ENCODE data around the gene DPEP2NB.
A peak's percentile ranks its signal among the peaks of the same experiment; 100 is the strongest.

DPEP2NB gene

GRCh38 chr16:67987460-67988160, 28.1 kb downstream of the DPEP2NB start:
- H3K9me3 ChIP-seq (ENCODE audit: control insufficient read depth, low read length) = no peaks in the 10 kb centered on the region
- no peak overlapping the region for H3K4me2 ChIP-seq (ENCODE audit: low read length)
- no peaks in the 10 kb centered on the region for H3K36me3 ChIP-seq (ENCODE audit: control insufficient read depth, insufficient read depth, low read length)
- no peaks in the 10 kb centered on the region for H3K27me3 ChIP-seq (ENCODE audit: control insufficient read depth, insufficient read depth, low read length)
- H3K79me2 ChIP-seq = no peaks in the 10 kb centered on the region
- peak overlapping the region; percentile 57 for H3K27ac ChIP-seq
- H3K4me3 ChIP-seq (ENCODE audit: low read depth, low read length) = no peak overlapping the region
- TF ChIP-seq CTCF (IDR thresholded peaks at IDR 0.05) = no peak
- H3K4me1 ChIP-seq = no peaks in the 10 kb centered on the region
- H2AFZ ChIP-seq = peak overlapping the region; percentile 33
- no peak overlapping the region for H3K9ac ChIP-seq

GRCh38 chr16:67986949-67987348, 28.8 kb downstream of the DPEP2NB start:
- no peaks in the 10 kb centered on the region for H3K9me3 ChIP-seq (ENCODE audit: control insufficient read depth, low read length)
- no peak overlapping the region for H2AFZ ChIP-seq
- no peak overlapping the region for H3K4me3 ChIP-seq (ENCODE audit: low read depth, low read length)
- TF ChIP-seq CTCF (IDR thresholded peaks at IDR 0.05) = no peak
- no peaks in the 10 kb centered on the region for H3K36me3 ChIP-seq (ENCODE audit: control insufficient read depth, insufficient read depth, low read length)
- no peaks in the 10 kb centered on the region for H3K27me3 ChIP-seq (ENCODE audit: control insufficient read depth, insufficient read depth, low read length)
- H3K79me2 ChIP-seq = no peaks in the 10 kb centered on the region
- H3K9ac ChIP-seq = no peak overlapping the region
- H3K27ac ChIP-seq = no peak overlapping the region
- no peaks in the 10 kb centered on the region for H3K4me1 ChIP-seq
- no peak overlapping the region for H3K4me2 ChIP-seq (ENCODE audit: low read length)

- no peak overlapping the region for H2AFZ ChIP-seq
- no peaks in the 10 kb centered on the region for H3K9me3 ChIP-seq (ENCODE audit: control insufficient read depth, low read length)
- no peaks in the 10 kb centered on the region for H3K79me2 ChIP-seq
- no peak for TF ChIP-seq CTCF (IDR thresholded peaks at IDR 0.05)
- H3K4me2 ChIP-seq (ENCODE audit: low read length) = no peak overlapping the region
- no peak overlapping the region for H3K9ac ChIP-seq
- H3K36me3 ChIP-seq (ENCODE audit: control insufficient read depth, insufficient read depth, low read length) = no peaks in the 10 kb centered on the region
- H3K4me1 ChIP-seq = no peaks in the 10 kb centered on the region
- H3K4me3 ChIP-seq (ENCODE audit: low read depth, low read length) = no peak overlapping the region
- H3K27ac ChIP-seq = no peak overlapping the region
- H3K27me3 ChIP-seq (ENCODE audit: control insufficient read depth, insufficient read depth, low read length) = no peaks in the 10 kb centered on the region
Measured at GRCh38 chr16:67982011-67982696, 33.6 kb downstream of the DPEP2NB start.

GRCh38 chr16:67979955-67980678, 35.6 kb downstream of the DPEP2NB start, which contains the start of gene DPEP3:
Gene DPEP3, minus strand, starts transcription at chr16:67980499. Its CDS starts 119 bp downstream, at chr16:67980380.
- Histone ChIP-seq H3K9ac (no peak within 1 kb of the TSS), H3K79me2 (no peaks in the 10 kb centered on the region), H3K4me2 (ENCODE audit: low read length) (no peak within 1 kb of the TSS), H3K27ac (no peak within 1 kb of the TSS), H3K36me3 (ENCODE audit: control insufficient read depth, insufficient read depth, low read length) (no peaks in the 10 kb centered on the region), H3K27me3 (ENCODE audit: control insufficient read depth, insufficient read depth, low read length) (no peaks in the 10 kb centered on the region), H3K4me1 (no peaks in the 10 kb centered on the region), H3K9me3 (ENCODE audit: control insufficient read depth, low read length) (no peaks in the 10 kb centered on the region), H2AFZ (no peak within 1 kb of the TSS), H3K4me3 (ENCODE audit: low read depth, low read length) (no peak within 1 kb of the TSS)
- no peak for TF ChIP-seq CTCF (IDR thresholded peaks at IDR 0.05)

Measured in parathyroid adenoma (tissue), 2 donors.